Measurements from ENCODE around the gene GPC5.

The GPC5 gene

DNA sequence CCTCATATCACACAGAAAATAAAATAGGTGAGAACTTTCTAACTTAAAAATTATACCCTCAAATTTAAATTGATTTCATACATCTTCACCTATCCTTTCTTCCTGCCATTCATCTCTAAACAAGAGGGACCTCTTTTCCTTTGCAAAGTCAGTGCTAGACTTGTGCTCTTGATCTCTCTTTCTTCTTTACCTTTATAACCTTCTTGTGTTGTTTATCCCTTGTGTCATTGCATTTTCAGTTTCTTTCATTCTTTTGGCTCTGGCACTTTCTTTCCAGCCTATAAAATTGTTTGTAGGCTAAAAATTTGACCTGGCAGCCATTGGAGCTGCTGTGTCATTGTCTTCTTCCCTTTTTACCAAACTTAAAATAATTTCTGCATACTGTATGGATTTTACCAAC lies 190.1 kb downstream of the GPC5 start:
- TF ChIP-seq, protein P1, sequence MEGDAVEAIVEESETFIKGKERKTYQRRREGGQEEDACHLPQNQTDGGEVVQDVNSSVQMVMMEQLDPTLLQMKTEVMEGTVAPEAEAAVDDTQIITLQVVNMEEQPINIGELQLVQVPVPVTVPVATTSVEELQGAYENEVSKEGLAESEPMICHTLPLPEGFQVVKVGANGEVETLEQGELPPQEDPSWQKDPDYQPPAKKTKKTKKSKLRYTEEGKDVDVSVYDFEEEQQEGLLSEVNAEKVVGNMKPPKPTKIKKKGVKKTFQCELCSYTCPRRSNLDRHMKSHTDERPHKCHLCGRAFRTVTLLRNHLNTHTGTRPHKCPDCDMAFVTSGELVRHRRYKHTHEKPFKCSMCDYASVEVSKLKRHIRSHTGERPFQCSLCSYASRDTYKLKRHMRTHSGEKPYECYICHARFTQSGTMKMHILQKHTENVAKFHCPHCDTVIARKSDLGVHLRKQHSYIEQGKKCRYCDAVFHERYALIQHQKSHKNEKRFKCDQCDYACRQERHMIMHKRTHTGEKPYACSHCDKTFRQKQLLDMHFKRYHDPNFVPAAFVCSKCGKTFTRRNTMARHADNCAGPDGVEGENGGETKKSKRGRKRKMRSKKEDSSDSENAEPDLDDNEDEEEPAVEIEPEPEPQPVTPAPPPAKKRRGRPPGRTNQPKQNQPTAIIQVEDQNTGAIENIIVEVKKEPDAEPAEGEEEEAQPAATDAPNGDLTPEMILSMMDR (IDR thresholded peaks at IDR 0.05; ENCODE audit: low read depth, low read length), result no peak
- no peak for DNase-seq (ENCODE audit: extremely low read depth, low read depth)

DNA sequence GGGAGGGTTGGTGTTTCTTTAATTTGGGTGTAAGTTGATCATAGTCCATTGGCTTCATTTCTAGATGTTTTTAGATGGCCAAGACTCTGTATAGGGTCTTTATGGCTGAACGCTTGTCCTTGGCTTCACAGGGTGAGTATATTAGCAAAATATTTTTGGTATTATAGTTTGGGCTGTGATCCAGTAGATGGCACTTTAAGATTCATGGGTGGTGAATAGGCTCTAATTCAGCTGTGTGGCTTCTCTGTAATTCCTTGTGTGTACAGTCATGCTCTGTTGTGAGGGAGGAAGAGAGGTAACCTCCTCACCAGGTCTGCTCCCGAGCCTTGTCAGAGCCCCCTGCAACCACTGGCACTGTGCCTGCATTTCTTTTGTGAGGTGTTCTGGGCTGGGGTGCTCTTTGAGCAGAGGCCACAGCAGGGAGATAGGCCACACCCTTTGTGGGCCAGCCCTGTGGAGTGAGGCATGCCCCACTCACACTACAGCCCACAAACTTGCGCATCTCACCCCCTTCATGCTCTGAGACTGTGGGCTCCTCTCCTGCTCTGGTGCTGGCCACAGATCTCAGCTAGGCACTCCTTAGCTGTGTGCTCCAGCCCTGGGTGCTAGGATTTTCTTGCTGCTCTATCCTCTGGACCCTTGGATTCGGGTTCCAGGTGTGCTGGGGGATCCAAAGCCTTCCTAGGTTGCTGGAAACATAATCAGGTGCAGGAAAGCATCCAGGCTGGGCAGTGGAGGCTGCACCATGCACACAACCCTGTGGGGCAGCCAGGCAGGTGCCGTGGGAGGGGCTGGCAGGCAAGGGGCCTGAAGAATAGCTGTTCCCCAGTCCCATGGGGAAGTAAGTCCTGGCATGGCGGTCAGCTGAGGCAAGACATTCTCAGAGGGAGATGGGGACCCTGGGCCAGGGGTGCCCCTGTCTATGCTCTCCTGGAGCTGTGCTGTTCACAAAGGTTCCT lies 193.9 kb downstream of the GPC5 start:
- no peak for DNase-seq (ENCODE audit: extremely low read depth, low read depth)
- TF ChIP-seq, protein P1 (IDR thresholded peaks at IDR 0.05; ENCODE audit: low read depth, low read length), result no peak

DNA sequence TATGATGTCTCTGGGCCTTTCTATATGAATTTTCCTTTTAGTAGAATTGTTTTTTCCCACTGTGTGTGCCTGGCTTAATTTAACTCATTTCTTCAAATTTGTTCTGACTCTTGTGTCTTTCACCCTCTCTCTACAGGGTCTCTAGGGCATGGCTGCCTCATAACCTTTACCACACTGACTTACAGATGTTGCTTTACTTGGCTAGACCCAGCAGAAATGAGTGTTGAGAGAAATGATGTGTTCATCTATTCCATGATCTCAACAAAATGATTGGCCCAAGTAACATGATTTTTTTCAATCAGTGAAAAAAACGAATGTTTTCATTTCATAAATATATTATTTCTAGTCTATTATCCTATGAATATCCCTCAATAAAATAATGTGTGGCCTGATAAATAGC lies 195.0 kb downstream of the GPC5 start:
- TF ChIP-seq, protein P1 (IDR thresholded peaks at IDR 0.05; ENCODE audit: low read depth, low read length), result no peak
- DNase-seq (ENCODE audit: extremely low read depth, low read depth), result no peak

DNA sequence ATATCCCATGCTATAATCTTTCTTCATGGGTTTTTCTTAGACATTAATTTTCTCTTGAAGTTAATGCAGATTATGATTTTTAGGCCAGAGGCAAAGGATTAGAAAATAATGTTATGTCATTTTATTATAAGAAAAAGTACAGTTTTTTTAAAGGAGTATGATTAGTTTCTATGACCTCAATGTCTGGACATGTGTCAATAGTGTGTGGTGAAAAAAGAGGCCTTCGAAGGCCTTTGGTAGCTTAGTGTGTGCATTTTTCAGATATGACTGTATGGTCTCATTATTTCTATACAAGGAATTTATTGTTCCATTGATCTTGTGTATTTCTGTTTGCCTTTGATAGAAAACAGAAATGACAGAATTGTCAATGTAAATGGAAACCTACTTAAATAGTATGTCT lies 195.6 kb downstream of the GPC5 start:
- DNase-seq (ENCODE audit: extremely low read depth, low read depth), result no peak
- TF ChIP-seq, protein P1 (IDR thresholded peaks at IDR 0.05; ENCODE audit: low read depth, low read length), result no peak

DNA sequence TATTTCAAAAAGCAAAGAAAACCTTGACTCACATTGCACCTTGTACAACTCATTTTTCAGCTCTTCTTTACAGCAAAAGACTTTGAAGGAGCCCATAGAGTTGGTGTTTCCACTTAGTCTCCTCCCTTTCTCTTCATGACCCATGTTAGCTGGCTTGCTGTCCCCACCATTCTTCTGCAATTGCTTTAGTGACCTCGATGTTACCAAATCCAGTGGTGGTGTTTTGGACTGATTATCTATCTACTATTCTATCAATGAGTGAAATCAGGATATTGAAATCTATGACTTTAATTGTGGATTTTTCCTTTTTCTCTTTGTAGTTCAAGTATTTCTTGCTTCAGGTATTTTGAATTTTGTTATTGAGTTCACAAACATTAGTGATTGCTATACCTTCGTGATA lies 197.3 kb downstream of the GPC5 start:
- TF ChIP-seq, protein P1 (IDR thresholded peaks at IDR 0.05; ENCODE audit: low read depth, low read length), result no peak
- DNase-seq (ENCODE audit: extremely low read depth, low read depth), result no peak

DNA sequence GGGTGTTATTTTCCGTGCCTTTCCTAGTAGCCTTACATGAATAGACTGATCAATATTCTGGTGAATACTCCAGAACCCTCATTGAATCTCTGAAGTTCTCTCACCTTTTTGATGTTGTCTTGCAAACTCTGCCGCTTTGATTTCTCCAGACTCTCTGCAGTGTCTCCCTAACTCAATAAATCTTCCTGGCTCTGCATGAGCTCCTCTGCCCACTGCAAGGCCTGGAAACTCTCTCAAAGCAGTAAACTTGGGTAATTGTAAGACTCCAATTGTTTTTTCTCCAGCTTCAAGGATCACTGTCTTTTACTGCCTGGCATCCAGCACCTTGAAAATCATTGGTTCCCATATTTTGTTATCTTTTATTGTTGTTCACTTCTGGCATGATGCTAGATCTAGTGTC lies 198.4 kb downstream of the GPC5 start:
- TF ChIP-seq, protein P1 (IDR thresholded peaks at IDR 0.05; ENCODE audit: low read depth, low read length), result no peak
- DNase-seq (ENCODE audit: extremely low read depth, low read depth), result no peak

DNA sequence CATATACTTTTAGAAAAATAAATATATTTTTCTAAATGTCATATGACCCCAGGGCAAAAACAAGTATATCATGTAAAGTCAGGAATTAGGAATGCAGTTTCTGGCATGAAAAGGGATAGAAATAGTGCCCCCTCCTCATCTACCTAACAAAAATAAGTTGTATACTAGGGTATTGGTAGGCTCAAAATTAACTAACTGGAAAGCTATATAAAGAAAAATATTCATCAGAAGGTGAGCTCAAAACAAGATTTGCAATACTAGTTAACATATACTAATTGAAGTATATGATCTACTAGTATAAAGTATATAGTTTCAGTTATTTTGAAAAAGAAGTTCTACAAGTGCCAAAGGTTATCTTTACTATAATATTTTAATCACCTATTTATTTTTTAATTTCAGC lies 200.2 kb downstream of the GPC5 start:
- no peak for DNase-seq (ENCODE audit: extremely low read depth, low read depth)
- TF ChIP-seq, protein P1 (IDR thresholded peaks at IDR 0.05; ENCODE audit: low read depth, low read length), result no peak

Data from AG09319 (cell line).